ENCODE measurements around the gene MET. TPM values are rescaled to one million over a fixed set of nuclear protein-coding genes. Genes with fewer than 3 reads are reported as not detected.
"Not testable (repeated sequence)": the region's sequence is repeated elsewhere in the genome, so short reads cannot be mapped to it uniquely, and the experiment has no call there.

The MET gene
- total and polyA plus RNA-seq, 9 donors = 1.3 to 33.9 (median 5.8) TPM

DNA sequence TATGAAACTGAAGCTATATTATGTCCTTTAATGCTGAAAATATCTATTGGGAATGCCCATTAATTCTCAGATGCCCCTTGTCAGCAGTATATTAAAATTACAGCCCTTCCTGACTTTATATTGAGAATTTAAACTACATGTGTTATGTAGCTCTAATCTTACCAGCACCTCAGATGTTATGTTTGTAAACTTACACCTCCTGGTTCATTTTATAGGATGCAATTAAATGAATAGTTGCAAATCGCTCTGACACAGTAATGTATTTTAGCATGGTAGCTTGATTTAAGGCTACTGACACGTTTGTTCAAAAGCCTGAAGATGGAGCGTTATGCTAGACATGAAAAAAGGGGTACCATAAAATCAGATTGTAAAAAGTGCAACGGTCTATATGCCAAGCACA is 35.0 kb upstream of the MET start:
- Histone ChIP-seq H3K9me3 (no peaks in the 10 kb centered on the region), H3K27me3 (no peaks in the 10 kb centered on the region), H3K27ac (no peak overlapping the region), H3K36me3 (no peaks in the 10 kb centered on the region), H3K4me3 (no peak overlapping the region), H3K4me1 (ENCODE audit: insufficient read depth) (no peaks in the 10 kb centered on the region)
- intact Hi-C loops (cut with DNase I) = no loop called here
- no peak for TF ChIP-seq POLR2A (IDR thresholded peaks at IDR 0.05)
- TF ChIP-seq EP300 (IDR thresholded peaks at IDR 0.05) = no peak
- TF ChIP-seq, protein P1, sequence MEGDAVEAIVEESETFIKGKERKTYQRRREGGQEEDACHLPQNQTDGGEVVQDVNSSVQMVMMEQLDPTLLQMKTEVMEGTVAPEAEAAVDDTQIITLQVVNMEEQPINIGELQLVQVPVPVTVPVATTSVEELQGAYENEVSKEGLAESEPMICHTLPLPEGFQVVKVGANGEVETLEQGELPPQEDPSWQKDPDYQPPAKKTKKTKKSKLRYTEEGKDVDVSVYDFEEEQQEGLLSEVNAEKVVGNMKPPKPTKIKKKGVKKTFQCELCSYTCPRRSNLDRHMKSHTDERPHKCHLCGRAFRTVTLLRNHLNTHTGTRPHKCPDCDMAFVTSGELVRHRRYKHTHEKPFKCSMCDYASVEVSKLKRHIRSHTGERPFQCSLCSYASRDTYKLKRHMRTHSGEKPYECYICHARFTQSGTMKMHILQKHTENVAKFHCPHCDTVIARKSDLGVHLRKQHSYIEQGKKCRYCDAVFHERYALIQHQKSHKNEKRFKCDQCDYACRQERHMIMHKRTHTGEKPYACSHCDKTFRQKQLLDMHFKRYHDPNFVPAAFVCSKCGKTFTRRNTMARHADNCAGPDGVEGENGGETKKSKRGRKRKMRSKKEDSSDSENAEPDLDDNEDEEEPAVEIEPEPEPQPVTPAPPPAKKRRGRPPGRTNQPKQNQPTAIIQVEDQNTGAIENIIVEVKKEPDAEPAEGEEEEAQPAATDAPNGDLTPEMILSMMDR (IDR thresholded peaks at IDR 0.05) = no peak
- 64 to 78% (median 74%) methylated on average over 4 of the region's 4 CpGs for WGBS, 3 donors
- no peak for DNase-seq

DNA sequence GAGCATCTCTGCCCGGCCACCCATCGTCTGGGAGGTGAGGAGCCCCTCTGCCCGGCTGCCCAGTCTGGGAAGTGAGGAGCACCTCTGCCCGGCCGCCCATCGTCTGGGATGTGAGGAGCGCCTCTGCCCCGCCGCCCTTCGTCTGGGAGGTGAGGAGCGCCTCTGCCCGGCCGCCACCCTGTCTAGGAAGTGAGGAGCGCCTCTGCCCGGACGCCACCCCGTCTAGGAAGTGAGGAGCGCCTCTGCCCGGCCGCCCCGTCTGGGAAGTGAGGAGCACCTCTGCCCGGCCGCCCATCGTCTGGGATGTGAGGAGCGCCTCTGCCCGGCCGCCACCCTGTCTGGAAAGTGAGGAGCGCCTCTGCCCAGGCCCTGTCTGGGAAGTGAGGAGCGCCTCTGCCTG is 33.4 kb upstream of the MET start:
- H3K27ac ChIP-seq; H3K27me3 ChIP-seq; H3K4me1 ChIP-seq (ENCODE audit: insufficient read depth); H3K36me3 ChIP-seq; H3K4me3 ChIP-seq; DNase-seq; intact Hi-C loops (cut with DNase I); H3K9me3 ChIP-seq: not testable (repeated sequence)
- WGBS, 3 donors = 97 to 98% (median 98%) methylated on average over 16 to 29 of the region's 29 CpGs

DNA sequence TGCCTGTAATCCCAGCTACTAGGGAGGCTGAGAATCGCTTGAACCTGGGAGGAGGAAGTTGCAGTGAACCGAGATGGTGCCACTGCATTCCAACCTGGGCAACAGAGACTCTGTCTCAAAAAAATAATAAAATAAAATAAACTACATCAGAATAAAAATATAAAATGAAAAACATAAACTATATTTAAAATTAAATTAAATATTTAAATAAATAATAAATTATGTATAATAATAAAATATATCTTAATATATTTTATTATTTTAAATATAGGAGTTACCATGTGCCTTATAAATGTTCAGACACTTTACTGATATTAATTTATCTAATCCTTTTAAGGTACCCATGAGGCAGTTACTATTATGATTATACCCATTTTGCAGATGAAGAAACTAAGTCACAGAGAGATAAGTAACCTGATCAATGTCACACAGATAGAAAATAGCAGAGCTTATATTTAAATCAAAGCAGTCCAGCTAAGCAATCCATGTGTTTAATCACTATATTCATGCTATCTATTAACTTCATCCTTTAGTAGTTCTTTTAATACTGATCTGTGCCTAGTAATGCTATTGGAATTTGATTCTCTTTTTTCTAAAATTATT is 30.3 kb upstream of the MET start:
- 94 to 99% (median 98%) methylated on average over 2 of the region's 2 CpGs for WGBS, 3 donors
- H3K27ac ChIP-seq = no peak overlapping the region
- TF ChIP-seq, protein P1 (IDR thresholded peaks at IDR 0.05) = no peak
- TF ChIP-seq EP300 (IDR thresholded peaks at IDR 0.05) = no peak
- no peak for TF ChIP-seq POLR2A (IDR thresholded peaks at IDR 0.05)
- no peaks in the 10 kb centered on the region for H3K4me1 ChIP-seq (ENCODE audit: insufficient read depth)
- DNase-seq = no peak
- no peaks in the 10 kb centered on the region for H3K9me3 ChIP-seq
- no peaks in the 10 kb centered on the region for H3K36me3 ChIP-seq
- intact Hi-C loops (cut with DNase I) = no loop called here
- no peaks in the 10 kb centered on the region for H3K27me3 ChIP-seq
- no peak overlapping the region for H3K4me3 ChIP-seq

DNA sequence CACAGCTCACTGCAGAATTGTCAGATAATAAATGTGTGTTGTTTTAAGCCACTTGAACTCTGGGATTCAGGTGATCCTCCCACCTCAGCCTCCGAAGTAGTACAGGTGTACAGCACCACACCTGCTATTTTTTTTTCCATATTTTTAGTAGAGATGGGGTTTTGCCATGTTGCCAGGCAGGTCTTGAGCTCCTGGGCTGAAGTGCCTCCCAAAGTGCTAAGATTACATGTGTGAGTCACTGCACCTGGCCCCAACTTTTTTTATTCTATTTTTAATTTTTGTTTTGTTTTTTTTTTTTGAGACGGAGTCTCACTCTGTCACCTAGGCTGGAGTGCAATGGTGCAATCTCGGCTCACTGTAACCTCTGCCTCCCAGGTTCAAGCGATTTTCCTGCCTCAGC is 28.8 kb upstream of the MET start:
- intact Hi-C loops (cut with DNase I); H3K4me1 ChIP-seq (ENCODE audit: insufficient read depth); H3K36me3 ChIP-seq; H3K4me3 ChIP-seq; H3K27ac ChIP-seq; DNase-seq; H3K9me3 ChIP-seq; H3K27me3 ChIP-seq: not testable (repeated sequence)
- 82 to 92% (median 84%) methylated on average over 4 of the region's 4 CpGs for WGBS, 3 donors

DNA sequence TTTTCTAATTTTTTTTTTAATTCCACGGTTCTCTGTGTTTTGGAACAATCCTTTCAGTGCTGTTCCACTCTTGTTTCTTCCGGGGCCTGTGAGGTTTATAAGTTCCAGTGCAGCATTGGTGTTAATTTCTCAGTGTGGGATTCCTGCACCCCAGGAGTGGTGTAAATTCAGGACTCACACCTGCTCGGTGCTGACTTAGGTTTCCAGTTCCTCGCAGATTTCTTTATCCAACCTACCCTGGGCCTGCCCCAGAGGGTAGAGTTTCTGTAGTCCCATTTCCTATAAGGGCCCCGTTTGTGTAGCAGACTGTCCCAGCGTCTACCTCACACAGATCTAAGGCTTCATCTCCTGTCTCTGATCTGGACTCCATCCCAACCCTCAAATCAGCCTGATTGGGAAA is 27.4 kb upstream of the MET start:
- Histone ChIP-seq H3K36me3 (no peaks in the 10 kb centered on the region), H3K4me3 (no peak overlapping the region), H3K27me3 (no peaks in the 10 kb centered on the region), H3K27ac (no peak overlapping the region), H3K9me3 (no peaks in the 10 kb centered on the region), H3K4me1 (ENCODE audit: insufficient read depth) (no peaks in the 10 kb centered on the region)
- TF ChIP-seq, protein P1 (IDR thresholded peaks at IDR 0.05) = no peak
- TF ChIP-seq EP300 (IDR thresholded peaks at IDR 0.05) = no peak
- no peak for DNase-seq
- 60 to 75% (median 63%) methylated on average over 6 of the region's 6 CpGs for WGBS, 3 donors
- intact Hi-C loops (cut with DNase I) = no loop called here
